B cell (primary cell): ENCODE results near the gene SLC10A6.

Experiments used
- CTCF ChIP-seq: fragments of 200-600 bp; IDR thresholded peaks from one replicate; pipeline ENCODE4 v1.8.0; 2022; ENCODE audit warnings: antibody characterized with exemption, mild to moderate bottlenecking
- EZH2 ChIP-seq: IDR thresholded peaks from 2 replicates; pipeline ENCODE4 v1.6.1; 2012; ENCODE audit warnings: borderline replicate concordance, low read depth, mild to moderate bottlenecking, moderate library complexity, low read length; ENCODE audit not compliant: insufficient read depth, poor library complexity, severe bottlenecking

DNA sequence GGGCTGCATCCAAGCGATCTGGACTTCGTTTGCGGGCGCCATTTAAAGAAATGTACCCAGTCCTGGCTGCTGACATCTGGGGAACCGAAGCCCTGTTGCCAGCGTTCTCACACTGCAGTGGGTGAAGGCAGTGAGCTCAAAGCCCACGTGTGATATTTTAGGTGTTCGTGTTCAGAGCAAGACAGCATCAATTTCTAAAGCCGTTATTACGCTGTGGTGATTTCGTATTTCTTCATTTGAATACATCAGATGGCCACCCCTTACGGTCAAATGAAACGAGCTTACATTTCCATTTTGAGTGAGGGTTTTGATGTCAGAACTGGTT, 43.4 kb upstream of the SLC10A6 start:
- TF ChIP-seq CTCF (no peak), EZH2 (no peak)
